ENCODE results near the gene AOX1.

Gene AOX1

DNA sequence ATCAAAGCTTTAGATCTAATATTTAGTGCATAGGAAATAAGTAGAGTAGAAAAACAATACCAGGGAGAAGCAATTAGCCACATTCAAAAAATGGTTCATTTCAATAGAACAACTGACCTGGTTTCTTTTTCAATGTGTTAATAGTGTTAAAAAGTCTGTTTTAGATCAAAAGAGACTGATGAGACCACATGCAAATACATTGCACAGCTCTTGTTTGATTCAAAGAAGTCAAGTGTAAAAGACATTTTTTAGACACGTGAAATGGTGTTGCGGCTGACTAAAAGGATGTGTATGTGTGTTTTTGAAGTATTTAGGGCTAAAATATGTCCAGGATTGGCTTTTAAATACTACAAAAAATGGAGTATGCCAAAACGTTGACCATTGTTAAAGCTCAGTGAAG lies 1.2 kb upstream of the AOX1 start:
- no peak for TF ChIP-seq CTCF (IDR thresholded peaks at IDR 0.05)

GRCh38 chr2:200585340-200585729 lies 479 bp upstream of the AOX1 start:
- no peak for TF ChIP-seq CTCF (IDR thresholded peaks at IDR 0.05)

DNA sequence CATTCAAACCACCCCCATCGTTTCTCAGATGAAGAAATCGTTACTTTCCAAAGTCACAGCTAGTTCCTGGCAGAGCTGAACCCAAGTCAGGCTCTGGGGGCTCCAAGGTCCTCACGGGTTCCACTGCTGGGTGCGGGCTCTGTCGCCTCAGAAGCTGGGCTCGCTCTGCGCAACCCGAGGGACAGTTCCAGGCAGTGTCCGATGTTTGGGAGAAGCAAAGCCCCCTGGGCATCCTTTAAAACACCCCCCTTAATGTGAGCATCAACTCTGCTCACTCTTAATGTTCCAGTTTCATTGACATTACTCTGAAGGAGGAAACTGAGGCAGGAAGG lies 796 bp downstream of the AOX1 start:
- TF ChIP-seq CTCF (IDR thresholded peaks at IDR 0.05) = no peak

- no peak for TF ChIP-seq CTCF (IDR thresholded peaks at IDR 0.05)
Observed at GRCh38 chr2:200587007-200587616, 1.3 kb downstream of the AOX1 start.

GRCh38 chr2:200588076-200588678 lies 2.4 kb downstream of the AOX1 start:
- TF ChIP-seq CTCF (IDR thresholded peaks at IDR 0.05) = no peak

DNA sequence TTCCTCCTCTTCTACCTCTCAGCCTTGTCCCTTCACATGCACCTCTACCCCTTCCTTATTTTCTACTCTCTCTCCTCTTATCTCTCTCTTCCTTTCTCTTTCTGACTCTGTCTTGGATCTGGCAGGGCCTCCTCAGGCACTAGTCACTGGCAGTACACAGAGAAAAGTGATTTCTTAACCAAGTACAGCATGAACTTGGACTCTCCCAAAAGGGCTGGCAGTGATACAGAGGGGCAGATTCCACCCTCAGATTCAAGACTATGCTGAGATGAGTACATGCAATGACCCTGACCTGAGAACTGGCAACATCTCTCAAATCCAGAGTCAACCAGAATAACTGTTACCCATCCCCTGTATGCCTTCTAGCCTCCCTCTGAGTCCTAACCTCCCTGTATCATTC lies 4.3 kb downstream of the AOX1 start:
- TF ChIP-seq CTCF (IDR thresholded peaks at IDR 0.05) = no peak

GRCh38 chr2:200591308-200591707 lies 5.5 kb downstream of the AOX1 start:
- TF ChIP-seq CTCF (IDR thresholded peaks at IDR 0.05) = no peak
